Right renal pelvis (tissue), 4 donors: ENCODE data around the gene FAM204A. TPM values are rescaled to one million over a fixed set of nuclear protein-coding genes. Genes with fewer than 3 reads are reported as not detected.

Experiments used
- DNase-seq, 4 donors: peaks; one replicate each; pipeline ENCODE4 v3.0.0-alpha.2; 2013; ENCODE audit warnings: low read depth in 4 of 4, low spot score in 3 of 4, missing footprints in 1 of 4
- polyA plus RNA-seq, 4 donors: library from polyadenylated mRNA; unstranded; fragments of 120-200 nt; gene quantifications; one replicate each; pipeline ENCODE4 v1.2.1, GENCODE V29; 2013; ENCODE audit not compliant: insufficient read length in 4 of 4

FAM204A gene
- polyA plus RNA-seq = 10 to 100 TPM; 77.2 to 87.0 (median 80.4) TPM

GRCh38 chr10:118341791-118342637, at the start of gene FAM204A:
Gene FAM204A (minus strand): TSS chr10:118342324. CDS start chr10:118336415, 5,909 bp downstream.
- DNase-seq = peak; percentile 93 to 96 (median 94)

- no peak for DNase-seq
Measured at GRCh38 chr10:118383699-118384098, 41.6 kb upstream of the FAM204A start.

- no peak for DNase-seq
Measured at GRCh38 chr10:118383063-118383689, 41.1 kb upstream of the FAM204A start.

GRCh38 chr10:118374404-118374803, 32.3 kb upstream of the FAM204A start:
- DNase-seq = no peak

GRCh38 chr10:118373786-118374185, 31.7 kb upstream of the FAM204A start:
- no peak for DNase-seq

GRCh38 chr10:118370499-118370898, 28.4 kb upstream of the FAM204A start:
- no peak for DNase-seq

GRCh38 chr10:118369641-118370205, 27.6 kb upstream of the FAM204A start:
- no peak for DNase-seq

GRCh38 chr10:118365702-118366101, 23.6 kb upstream of the FAM204A start:
- DNase-seq = no peak

GRCh38 chr10:118362103-118362502, 20.0 kb upstream of the FAM204A start:
- no peak for DNase-seq

- DNase-seq = no peak
Measured at GRCh38 chr10:118358327-118358726, 16.2 kb upstream of the FAM204A start.

- no peak for DNase-seq
Measured at GRCh38 chr10:118357841-118358240, 15.7 kb upstream of the FAM204A start.

GRCh38 chr10:118356628-118357027, 14.5 kb upstream of the FAM204A start:
- no peak for DNase-seq

- no peak for DNase-seq
Measured at GRCh38 chr10:118355234-118355633, 13.1 kb upstream of the FAM204A start.

- no peak for DNase-seq
Measured at GRCh38 chr10:118349235-118349634, 7.1 kb upstream of the FAM204A start.

- DNase-seq = no peak
Measured at GRCh38 chr10:118343549-118343948, 1.4 kb upstream of the FAM204A start.

GRCh38 chr10:118343115-118343514, 991 bp upstream of the FAM204A start:
- no peak for DNase-seq

GRCh38 chr10:118342638-118343020, 505 bp upstream of the FAM204A start:
- no peak for DNase-seq

GRCh38 chr10:118340486-118340885, 1.6 kb downstream of the FAM204A start:
- no peak for DNase-seq

- DNase-seq = no peak
Measured at GRCh38 chr10:118339111-118339510, 3.0 kb downstream of the FAM204A start.

GRCh38 chr10:118337356-118337755, 4.8 kb downstream of the FAM204A start:
- no peak for DNase-seq

GRCh38 chr10:118333871-118334270, 8.3 kb downstream of the FAM204A start:
- no peak for DNase-seq
